K562 (cell line): ENCODE data around the gene MAP7D1. TPM values are rescaled to one million over a fixed set of nuclear protein-coding genes. Genes with fewer than 3 reads are reported as not detected.

Source experiments
- ETS1 ChIP-seq: conservative IDR thresholded peaks from 2 replicates; pipeline ENCODE4 v1.6.1; 2011; ENCODE audit warnings: low read depth, mild to moderate bottlenecking, low read length; ENCODE audit not compliant: control insufficient read depth
- FUS ChIP-seq: fragments of 200-400 bp; formaldehyde crosslinking; optimal IDR thresholded peaks from 2 replicates; pipeline ENCODE3; 2017; ENCODE audit warnings: low read depth, low read length
- KAT7 ChIP-seq: sonication (generic); formaldehyde crosslinking; IDR thresholded peaks from 2 replicates; pipeline ENCODE4 v1.8.0; 2022; ENCODE audit warnings: missing genetic modification reagents, mild to moderate bottlenecking, borderline replicate concordance
- KAT8 ChIP-seq: fragments of 450-650 bp; IDR thresholded peaks from 2 replicates; pipeline ENCODE4 v1.6.1; 2016; ENCODE audit warnings: low read depth, mild to moderate bottlenecking
- KDM4B ChIP-seq, 2 experiments: fragments of 450-650 bp in 1 of 2; sonication (generic) in 1 of 2; IDR thresholded peaks; 2 replicates each; pipeline ENCODE4 v1.6.1; 2016 to 2017; ENCODE audit warnings: borderline replicate concordance in 2 of 2, antibody characterized with exemption in 1 of 2, low read depth in 1 of 2, mild to moderate bottlenecking in 1 of 2
- MCM7 ChIP-seq, 2 experiments: fragments of 450-650 bp; IDR thresholded peaks; 2 replicates each; pipeline ENCODE4 v1.6.1; 2016 to 2018
- MITF ChIP-seq: IDR thresholded peaks from 2 replicates; pipeline ENCODE4 v1.6.1; 2014; ENCODE audit warnings: antibody characterized with exemption
- MXD1 ChIP-seq: fragments of 250-450 bp; sonication (Bioruptor Pico); IDR thresholded peaks from 2 replicates; pipeline ENCODE4 v1.8.0; 2021; ENCODE audit warnings: borderline replicate concordance, mild to moderate bottlenecking, moderate library complexity; ENCODE audit not compliant: poor library complexity, severe bottlenecking
- NEUROD1 ChIP-seq: fragments of 150-350 bp; IDR thresholded peaks from 2 replicates; pipeline ENCODE4 v1.6.1; 2014; ENCODE audit warnings: borderline replicate concordance, low read length, low read depth; ENCODE audit not compliant: partially characterized antibody
- PHB2 ChIP-seq: fragments of 450-650 bp; IDR thresholded peaks from 2 replicates; pipeline ENCODE4 v1.6.1; 2017; ENCODE audit warnings: low read depth
- PHF21A ChIP-seq: fragments of 450-650 bp; IDR thresholded peaks from 2 replicates; pipeline ENCODE4 v1.6.1; 2017; ENCODE audit warnings: low read depth, borderline replicate concordance
- SLC30A9 ChIP-seq: fragments of 250-450 bp; sonication (Bioruptor Pico); IDR thresholded peaks from 2 replicates; pipeline ENCODE4 v1.8.0; 2022; ENCODE audit warnings: mild to moderate bottlenecking, moderate library complexity
- TAF1 ChIP-seq: IDR thresholded peaks from 2 replicates; pipeline ENCODE4 v1.6.1; 2011; ENCODE audit warnings: mild to moderate bottlenecking, low read length, moderate library complexity; ENCODE audit not compliant: insufficient read depth, control insufficient read depth, severe bottlenecking; ENCODE audit errors: extremely low read depth
- ZNF24 ChIP-seq: fragments of 450-650 bp; IDR thresholded peaks from 2 replicates; pipeline ENCODE4 v1.6.1; 2016
- ZNF436 ChIP-seq: fragments of 250-450, 450-650 bp; sonication (Bioruptor Pico); formaldehyde crosslinking; IDR thresholded peaks from 2 replicates; pipeline ENCODE4 v1.7.0; 2020; ENCODE audit warnings: mild to moderate bottlenecking
- ZNF444 ChIP-seq: fragments of 250-450 bp; sonication (Bioruptor Pico); IDR thresholded peaks from 2 replicates; pipeline ENCODE4 v1.4.0; 2020; ENCODE audit warnings: mild to moderate bottlenecking, moderate library complexity
- ZNF699 ChIP-seq: fragments of 250-450 bp; sonication (Bioruptor Pico); IDR thresholded peaks from 2 replicates; pipeline ENCODE4 v1.8.0; 2021; ENCODE audit warnings: mild to moderate bottlenecking, moderate library complexity; ENCODE audit not compliant: insufficient replicate concordance
- ZNF766 ChIP-seq: fragments of 200-800 bp; sonication (Bioruptor generic); conservative IDR thresholded peaks from 2 replicates; pipeline ENCODE4 v1.6.1; 2016; ENCODE audit warnings: missing genetic modification characterization, missing compliant biosample characterization
- polyA plus RNA-seq, 8 experiments: library from polyadenylated mRNA; depleted of rRNA in 4 of 8; stranded (reverse) in 5 of 8; unstranded in 3 of 8; fragments of >200 nt; fragmentation: Nextera tagmentation in 2 of 8; fragmentation: Illumina TruSeq in 1 of 8; extraction: Ambion mirVana in 2 of 8; extraction: Trizol in 1 of 8; gene quantifications; 2 replicates each; pipeline versions ENCODE4 v1.2.1 to v1.2.3, GENCODE V29; 2011 to 2014; ENCODE audit warnings: inconsistent platforms in 1 of 8, missing spikeins in 1 of 8
- total RNA-seq, 7 experiments: library from RNA; depleted of rRNA in 6 of 7; stranded (reverse); fragments of >200 nt in 6 of 7; fragmentation: Illumina TruSeq in 2 of 7; extraction: Trizol in 2 of 7; gene quantifications; 2 replicates each; pipeline versions ENCODE4 v1.2.1 to v1.2.3, GENCODE V29; 2011 to 2021; ENCODE audit warnings: low replicate concordance in 1 of 7
- TF ChIP-seq, protein P1 (sequence below): fragments of 250-450 bp; sonication (Bioruptor Pico); IDR thresholded peaks from 2 replicates; pipeline ENCODE4 v1.5.0; 2022; ENCODE audit warnings: mild to moderate bottlenecking
- TF ChIP-seq, protein P2 (sequence below): sonication (generic); formaldehyde crosslinking; IDR thresholded peaks from 2 replicates; pipeline ENCODE4 v1.8.1; 2023; ENCODE audit warnings: mild to moderate bottlenecking, missing genetic modification reagents

MAP7D1 gene
- total and polyA plus RNA-seq, 9 of the 15 experiments (the other 6 are each of a cell fraction or from before 2014, with no cell fraction given), result 3.6 to 108 (median 34.5) TPM

DNA sequence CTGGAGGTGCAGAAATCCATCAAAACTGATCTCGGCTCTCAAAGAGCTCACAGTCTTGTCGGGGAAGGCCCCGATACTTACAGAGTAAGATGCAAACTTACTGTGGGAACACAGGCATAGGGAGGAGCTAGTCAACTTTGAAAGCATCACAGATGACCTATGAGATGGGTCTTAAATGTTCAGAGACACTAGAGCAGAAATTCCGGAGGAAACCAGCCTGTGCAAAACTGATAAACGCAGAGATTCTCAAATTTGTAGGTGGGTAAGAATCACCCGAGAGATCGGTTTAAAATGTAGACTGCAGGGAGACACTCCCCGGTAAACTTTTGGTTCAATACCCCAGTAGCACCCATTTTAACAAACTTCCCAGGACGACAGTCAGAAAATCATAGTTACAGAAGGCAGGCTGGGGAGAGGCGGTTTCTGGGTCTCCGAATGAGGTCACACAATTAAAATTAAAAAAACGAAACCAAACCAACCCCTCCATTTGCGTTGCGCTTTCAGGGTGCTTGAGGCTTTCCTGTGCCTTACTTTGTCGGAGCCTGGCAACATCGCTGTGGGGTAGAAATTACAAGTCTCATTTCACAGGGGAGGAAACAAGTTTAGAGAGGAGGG is 67.5 kb downstream of the MAP7D1 start (continued):
- TF ChIP-seq, protein P1, sequence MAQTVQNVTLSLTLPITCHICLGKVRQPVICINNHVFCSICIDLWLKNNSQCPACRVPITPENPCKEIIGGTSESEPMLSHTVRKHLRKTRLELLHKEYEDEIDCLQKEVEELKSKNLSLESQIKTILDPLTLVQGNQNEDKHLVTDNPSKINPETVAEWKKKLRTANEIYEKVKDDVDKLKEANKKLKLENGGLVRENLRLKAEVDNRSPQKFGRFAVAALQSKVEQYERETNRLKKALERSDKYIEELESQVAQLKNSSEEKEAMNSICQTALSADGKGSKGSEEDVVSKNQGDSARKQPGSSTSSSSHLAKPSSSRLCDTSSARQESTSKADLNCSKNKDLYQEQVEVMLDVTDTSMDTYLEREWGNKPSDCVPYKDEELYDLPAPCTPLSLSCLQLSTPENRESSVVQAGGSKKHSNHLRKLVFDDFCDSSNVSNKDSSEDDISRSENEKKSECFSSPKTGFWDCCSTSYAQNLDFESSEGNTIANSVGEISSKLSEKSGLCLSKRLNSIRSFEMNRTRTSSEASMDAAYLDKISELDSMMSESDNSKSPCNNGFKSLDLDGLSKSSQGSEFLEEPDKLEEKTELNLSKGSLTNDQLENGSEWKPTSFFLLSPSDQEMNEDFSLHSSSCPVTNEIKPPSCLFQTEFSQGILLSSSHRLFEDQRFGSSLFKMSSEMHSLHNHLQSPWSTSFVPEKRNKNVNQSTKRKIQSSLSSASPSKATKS, result no peak
- TF ChIP-seq, protein P2, sequence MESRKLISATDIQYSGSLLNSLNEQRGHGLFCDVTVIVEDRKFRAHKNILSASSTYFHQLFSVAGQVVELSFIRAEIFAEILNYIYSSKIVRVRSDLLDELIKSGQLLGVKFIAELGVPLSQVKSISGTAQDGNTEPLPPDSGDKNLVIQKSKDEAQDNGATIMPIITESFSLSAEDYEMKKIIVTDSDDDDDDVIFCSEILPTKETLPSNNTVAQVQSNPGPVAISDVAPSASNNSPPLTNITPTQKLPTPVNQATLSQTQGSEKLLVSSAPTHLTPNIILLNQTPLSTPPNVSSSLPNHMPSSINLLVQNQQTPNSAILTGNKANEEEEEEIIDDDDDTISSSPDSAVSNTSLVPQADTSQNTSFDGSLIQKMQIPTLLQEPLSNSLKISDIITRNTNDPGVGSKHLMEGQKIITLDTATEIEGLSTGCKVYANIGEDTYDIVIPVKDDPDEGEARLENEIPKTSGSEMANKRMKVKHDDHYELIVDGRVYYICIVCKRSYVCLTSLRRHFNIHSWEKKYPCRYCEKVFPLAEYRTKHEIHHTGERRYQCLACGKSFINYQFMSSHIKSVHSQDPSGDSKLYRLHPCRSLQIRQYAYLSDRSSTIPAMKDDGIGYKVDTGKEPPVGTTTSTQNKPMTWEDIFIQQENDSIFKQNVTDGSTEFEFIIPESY (CRISPR knock-in tag), result no peak
- TF ChIP-seq KDM4B (IDR thresholded peaks at IDR 0.05; ENCODE audit: borderline replicate concordance in 2 of 2, low read depth in 1 of 2) (no peak), ETS1 (no peak), MCM7 (IDR thresholded peaks at IDR 0.05) (no peak), ZNF24 (no peak), NEUROD1 (no peak), ZNF699 (CRISPR knock-in tag) (no peak), KAT7 (CRISPR knock-in tag) (no peak), FUS (no peak), ZNF444 (CRISPR knock-in tag) (peak; percentile 79), MITF (no peak), TAF1 (no peak), MXD1 (CRISPR knock-in tag) (no peak), SLC30A9 (CRISPR knock-in tag) (no peak), KAT8 (0 out of 2 replicates have a peak, but pooled peaks have one; percentile 24), PHF21A (no peak), PHB2 (no peak), ZNF436 (CRISPR knock-in tag) (0 out of 2 replicates have a peak, but pooled peaks have one; percentile 55), ZNF766 (CRISPR knock-in tag) (no peak)
